HFFc6 (cell line): ENCODE data around the gene DDX41. TPM values are rescaled to one million over a fixed set of nuclear protein-coding genes. Genes with fewer than 3 reads are reported as not detected.

Experiments
- DNase-seq: peaks from one replicate; pipeline ENCODE4 v3.0.0-alpha.2; 2018
- H3K27ac Mint-ChIP-seq: 2 replicates; pipeline ENCODE4 v1.8.0; 2020; ENCODE audit warnings: mild to moderate bottlenecking, mixed read lengths
- H3K27me3 Mint-ChIP-seq: 2 replicates; pipeline ENCODE4 v1.8.0; 2021; ENCODE audit warnings: mild to moderate bottlenecking, moderate library complexity, mixed read lengths; ENCODE audit not compliant: insufficient read depth
- H3K36me3 Mint-ChIP-seq: 2 replicates; pipeline ENCODE4 v1.8.0; 2021; ENCODE audit warnings: low read depth, mixed read lengths
- H3K4me1 Mint-ChIP-seq: 2 replicates; pipeline ENCODE4 v1.8.0; 2020; ENCODE audit warnings: low read depth, mixed read lengths
- H3K4me3 Mint-ChIP-seq: 2 replicates; pipeline ENCODE4 v1.8.0; 2020; ENCODE audit warnings: mild to moderate bottlenecking, moderate library complexity, mixed read lengths
- H3K9me3 Mint-ChIP-seq: 2 replicates; pipeline ENCODE4 v1.8.0; 2020; ENCODE audit warnings: mild to moderate bottlenecking, mixed read lengths
- CTCF ChIP-seq: fragments of 200-600 bp; sonication (generic); IDR thresholded peaks from 2 replicates; pipeline ENCODE4 v1.5.0; 2021; ENCODE audit warnings: antibody characterized with exemption, mild to moderate bottlenecking
- total RNA-seq, 6 experiments: library from RNA; stranded (reverse); fragmentation: NEBNext Ultra II Directional; extraction: Animal tissue kit (Norgen Biotek cat#: 25700); gene quantifications; 2 replicates in 1 of 6; 3 replicates in 5 of 6; pipeline ENCODE4 v1.2.3, GENCODE V29; 2021

The DDX41 gene
- total RNA-seq, 6 experiments from 2014 or later, result 83.8 to 105 (median 98.5) TPM

- DNase-seq, result no peak
- Mint-ChIP-seq H3K36me3 (peaks cover 14% of the 10 kb centered on the region), H3K27ac (peak overlapping the region; percentile 97), H3K4me3 (peak overlapping the region; percentile 92), H3K27me3 (peaks cover 43% of the 10 kb centered on the region), H3K4me1 (peaks cover 75% of the 10 kb centered on the region), H3K9me3 (peaks cover 3% of the 10 kb centered on the region; the same call in 1 of the 2 replicates)
- no peak for TF ChIP-seq CTCF
Measured at GRCh38 chr5:177472460-177473442, 44.0 kb downstream of the DDX41 start.

GRCh38 chr5:177471610-177472356 is 45.0 kb downstream of the DDX41 start:
- H3K9me3 Mint-ChIP-seq, result no peaks in the 10 kb centered on the region
- H3K27me3 Mint-ChIP-seq, result peaks cover 36% of the 10 kb centered on the region
- H3K36me3 Mint-ChIP-seq, result peaks cover 14% of the 10 kb centered on the region
- H3K27ac Mint-ChIP-seq, result peak overlapping the region; percentile 97
- DNase-seq, result peak; percentile 79
- H3K4me1 Mint-ChIP-seq, result peaks cover 71% of the 10 kb centered on the region
- peak; percentile 7; the same call in 1 of the 2 replicates for TF ChIP-seq CTCF
- peak overlapping the region; percentile 92 for H3K4me3 Mint-ChIP-seq

- peak; percentile 86 for DNase-seq
- Mint-ChIP-seq H3K4me3 (peak overlapping the region; percentile 92), H3K27ac (peak overlapping the region; percentile 97), H3K4me1 (peaks cover 64% of the 10 kb centered on the region), H3K27me3 (peaks cover 29% of the 10 kb centered on the region), H3K9me3 (no peaks in the 10 kb centered on the region), H3K36me3 (peaks cover 18% of the 10 kb centered on the region)
- TF ChIP-seq CTCF, result peak; percentile 33; the same call in 1 of the 2 replicates
Measured at GRCh38 chr5:177470759-177471536, 45.8 kb downstream of the DDX41 start.

- no peak for TF ChIP-seq CTCF
- H3K4me1 Mint-ChIP-seq, result peaks cover 55% of the 10 kb centered on the region
- no peak for DNase-seq
- no peaks in the 10 kb centered on the region for H3K9me3 Mint-ChIP-seq
- H3K36me3 Mint-ChIP-seq, result peaks cover 28% of the 10 kb centered on the region
- peaks cover 20% of the 10 kb centered on the region for H3K27me3 Mint-ChIP-seq
- peak overlapping the region; percentile 92 for H3K4me3 Mint-ChIP-seq
- H3K27ac Mint-ChIP-seq, result peak overlapping the region; percentile 97
Measured at GRCh38 chr5:177469750-177470525, 46.8 kb downstream of the DDX41 start.
